Keratinocyte (primary cell): ENCODE data around the gene TMEM63B. TPM values are rescaled to one million over a fixed set of nuclear protein-coding genes. Genes with fewer than 3 reads are reported as not detected.

Source experiments
- DNase-seq: peaks from one replicate; pipeline ENCODE4 v3.0.0-alpha.2; 2011; ENCODE audit warnings: low read depth, missing footprints, low spot score
- FAIRE-seq: peaks from 2 replicates; lab custom pipeline; 2011; peaks lifted over from hg19 to GRCh38; lab: Jason Lieb, UNC
- H2AFZ ChIP-seq: 2 replicates; pipeline ENCODE4 v1.6.0; 2012; ENCODE audit warnings: low read length, control low read depth, inconsistent platforms; ENCODE audit not compliant: control insufficient read depth
- H3K27ac ChIP-seq: 2 replicates; pipeline ENCODE4 v1.5.1; 2011; ENCODE audit warnings: low read length; ENCODE audit not compliant: control insufficient read depth, insufficient read depth
- H3K27me3 ChIP-seq: 3 replicates; pipeline ENCODE4 v1.6.0; 2011; ENCODE audit warnings: low read length; ENCODE audit not compliant: control insufficient read depth, insufficient read depth; ENCODE audit errors: extremely low read depth
- H3K36me3 ChIP-seq, 2 experiments: 2 replicates in 1 of 2; 3 replicates in 1 of 2; pipeline ENCODE4 v1.5.1; 2011; ENCODE audit warnings: low read length in 2 of 2, mild to moderate bottlenecking in 1 of 2; ENCODE audit not compliant: control insufficient read depth in 2 of 2, insufficient read depth in 2 of 2; ENCODE audit errors: extremely low read depth in 1 of 2
- H3K4me1 ChIP-seq: 3 replicates; pipeline ENCODE4 v1.5.1; 2011; ENCODE audit warnings: low read length; ENCODE audit not compliant: control insufficient read depth, insufficient read depth; ENCODE audit errors: extremely low read depth
- H3K4me2 ChIP-seq: 3 replicates; pipeline ENCODE4 v1.6.0; 2011; ENCODE audit warnings: low read depth, low read length; ENCODE audit not compliant: control insufficient read depth, insufficient read depth; ENCODE audit errors: extremely low read depth
- H3K4me3 ChIP-seq, 3 experiments: fragments of 200-600 bp in 1 of 3; sonication (generic) in 1 of 3; 2 replicates in 2 of 3; 3 replicates in 1 of 3; pipeline ENCODE4 v1.5.1; 2011 to 2016; ENCODE audit warnings: low read length in 3 of 3, mild to moderate bottlenecking in 3 of 3, control low read depth in 2 of 3, inconsistent platforms in 1 of 3, low read depth in 1 of 3, mixed read lengths in 1 of 3, mixed run types in 1 of 3, moderate library complexity in 1 of 3; ENCODE audit not compliant: control insufficient read depth in 2 of 3, insufficient read depth in 2 of 3; ENCODE audit errors: extremely low read depth in 1 of 3
- H3K79me2 ChIP-seq: 2 replicates; pipeline ENCODE4 v1.6.0; 2012; ENCODE audit warnings: low read length; ENCODE audit not compliant: control insufficient read depth, insufficient read depth
- H3K9ac ChIP-seq: 3 replicates; pipeline ENCODE4 v1.6.0; 2011; ENCODE audit warnings: low read length; ENCODE audit not compliant: control insufficient read depth, insufficient read depth; ENCODE audit errors: extremely low read depth
- H3K9me1 ChIP-seq: 3 replicates; pipeline ENCODE4 v1.6.0; 2011; ENCODE audit warnings: low read length; ENCODE audit not compliant: control insufficient read depth, insufficient read depth; ENCODE audit errors: extremely low read depth
- H3K9me3 ChIP-seq: 2 replicates; pipeline ENCODE4 v1.5.1; 2012; ENCODE audit warnings: low read depth, low read length; ENCODE audit not compliant: control insufficient read depth
- H4K20me1 ChIP-seq: 3 replicates; pipeline ENCODE4 v1.6.0; 2011; ENCODE audit warnings: low read length; ENCODE audit not compliant: control insufficient read depth, insufficient read depth; ENCODE audit errors: extremely low read depth
- CTCF ChIP-seq, 3 experiments: IDR thresholded peaks in 1 of 3; conservative IDR thresholded peaks in 1 of 3; optimal IDR thresholded peaks in 1 of 3; 2 replicates in 2 of 3; 3 replicates in 1 of 3; pipeline versions ENCODE3 to v1.5.1; 2011; ENCODE audit warnings: low read length in 3 of 3, mild to moderate bottlenecking in 3 of 3, moderate library complexity in 2 of 3, control low read depth in 1 of 3, inconsistent platforms in 1 of 3; ENCODE audit not compliant: insufficient read depth in 2 of 3; ENCODE audit errors: extremely low read depth in 1 of 3
- EZH2 ChIP-seq: IDR thresholded peaks from one replicate; pipeline ENCODE4 v1.6.1; 2012; ENCODE audit warnings: inconsistent platforms, mild to moderate bottlenecking, low read length, moderate library complexity
- dilution Hi-C: fragments of 300-500 bp; cut with MboI; formaldehyde crosslinking; loops from one replicate; pipeline ENCODE4 v1.7.0; 2020; ENCODE audit warnings: low sequenced_read_pairs; ENCODE audit not compliant: extremely low pct_ligation_motif_present
- polyA plus RNA-seq, 5 experiments: library from polyadenylated mRNA; depleted of rRNA in 3 of 5; stranded (reverse) in 3 of 5; stranded (forward) in 1 of 5; unstranded in 1 of 5; fragments of >200 nt; gene quantifications; 1 replicate in 1 of 5; 2 replicates in 3 of 5; 3 replicates in 1 of 5; pipeline versions ENCODE4 v1.2.1 to v1.2.3, GENCODE V29; 2011 to 2012; ENCODE audit warnings: missing spikeins in 2 of 5, low read depth in 1 of 5, low replicate concordance in 1 of 5

Gene TMEM63B
- polyA plus RNA-seq, 1 donor (not counting 4 experiments of a cell fraction or from before 2014, with no cell fraction given), result 64.8 TPM

DNA sequence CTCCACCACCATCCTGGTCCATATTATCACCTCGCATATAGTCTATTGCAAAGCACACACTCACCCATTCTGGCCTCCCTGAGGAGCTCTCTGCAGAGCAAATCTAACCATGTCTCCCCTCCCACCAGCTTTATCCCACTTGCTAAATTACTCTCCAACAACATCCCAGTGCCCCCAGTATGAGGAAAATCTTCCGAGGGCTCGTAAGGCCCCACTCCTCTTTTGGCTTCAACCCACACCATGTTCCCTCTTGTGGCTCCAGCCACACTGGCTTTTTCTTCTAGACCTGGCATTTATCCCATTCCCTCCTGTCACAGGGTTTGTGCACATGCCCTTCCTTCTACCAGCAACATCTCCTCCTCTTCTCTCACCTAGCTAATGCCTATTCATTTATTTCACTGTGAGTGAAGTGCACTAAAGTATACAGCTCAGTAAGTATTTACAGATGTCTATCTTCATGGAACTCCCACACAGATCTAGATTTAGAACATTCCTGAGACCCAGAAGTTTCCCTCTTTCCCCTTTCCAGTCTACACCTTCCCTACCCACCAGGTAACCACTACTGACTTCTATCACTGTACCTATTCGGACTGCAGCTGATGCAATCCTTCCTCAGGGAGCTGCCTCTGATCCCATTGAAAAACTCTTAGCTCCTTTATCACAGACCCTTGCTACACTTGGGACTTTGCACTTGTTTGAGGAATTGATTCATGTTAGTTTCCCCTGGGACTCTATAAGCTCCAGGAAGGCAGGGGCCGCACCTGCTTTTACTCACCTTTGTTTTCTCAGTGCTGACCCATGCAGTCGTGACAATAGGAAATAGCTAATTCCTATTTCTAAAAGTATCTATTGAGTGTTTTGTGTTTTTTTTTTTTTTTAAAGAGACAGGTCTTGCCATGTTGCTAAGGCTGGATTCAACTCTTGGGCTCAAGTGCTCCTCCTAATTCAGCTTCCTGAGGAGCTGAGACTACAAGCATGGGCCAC, 15.6 kb upstream of the TMEM63B start:
- H3K27ac ChIP-seq, result no peak overlapping the region
- no peak for FAIRE-seq

GRCh38 chr6:44113414-44113813, 13.9 kb upstream of the TMEM63B start:
- no peak overlapping the region for H3K9ac ChIP-seq
- FAIRE-seq (no peak), DNase-seq (no peak)
- H3K27me3 ChIP-seq, result no peaks in the 10 kb centered on the region
- no peak overlapping the region for H2AFZ ChIP-seq
- H4K20me1 ChIP-seq, result no peaks in the 10 kb centered on the region
- TF ChIP-seq EZH2, result no peak
- TF ChIP-seq CTCF (optimal IDR thresholded peaks at IDR 0.05 in 1 of 3, IDR thresholded peaks at IDR 0.05 in 1 of 3, conservative IDR thresholded peaks at IDR 0.05 in 1 of 3; ENCODE audit: extremely low read depth in 1 of 3, insufficient read depth in 2 of 3, low read length in 3 of 3), result peak; percentile 16 to 26 (median 20)
- H3K9me3 ChIP-seq, result no peaks in the 10 kb centered on the region
- peaks cover 67% of the 10 kb centered on the region for H3K79me2 ChIP-seq
- H3K36me3 ChIP-seq, result peaks cover 36 to 49% of the 10 kb centered on the region in 2 experiments
- H3K4me1 ChIP-seq, result peaks cover 42% of the 10 kb centered on the region
- no peak overlapping the region for H3K4me3 ChIP-seq
- peaks cover 2% of the 10 kb centered on the region for H3K9me1 ChIP-seq
- dilution Hi-C loops, result no loop called here
- H3K4me2 ChIP-seq, result no peak overlapping the region
- no peak overlapping the region for H3K27ac ChIP-seq

More for the DNA sequence above, 15.6 kb upstream of the TMEM63B start:
- Histone ChIP-seq H3K4me3 (no peak overlapping the region), H3K27me3 (no peaks in the 10 kb centered on the region), H4K20me1 (no peaks in the 10 kb centered on the region), H2AFZ (no peak overlapping the region), H3K36me3 (peaks cover 40 to 48% of the 10 kb centered on the region in 2 experiments), H3K9me1 (peaks cover 2% of the 10 kb centered on the region), H3K79me2 (peaks cover 69% of the 10 kb centered on the region), H3K9ac (no peak overlapping the region), H3K4me2 (no peak overlapping the region), H3K9me3 (no peaks in the 10 kb centered on the region), H3K4me1 (peaks cover 27% of the 10 kb centered on the region)
- no peak for DNase-seq
- TF ChIP-seq EZH2 (no peak), CTCF (optimal IDR thresholded peaks at IDR 0.05 in 1 of 3, IDR thresholded peaks at IDR 0.05 in 1 of 3, conservative IDR thresholded peaks at IDR 0.05 in 1 of 3; ENCODE audit: extremely low read depth in 1 of 3, insufficient read depth in 2 of 3, low read length in 3 of 3) (no peak)
- dilution Hi-C loops, result no loop called here
